ENCODE results near the gene CPNE1. TPM values are rescaled to one million over a fixed set of nuclear protein-coding genes. Genes with fewer than 3 reads are reported as not detected.

Gene CPNE1
- total and polyA plus RNA-seq, 10 of the 15 experiments (the other 5 are each of a cell fraction or from before 2014, with no cell fraction given): 84.9 to 209 (median 146) TPM

- TF ChIP-seq SUZ12 (IDR thresholded peaks at IDR 0.05; ENCODE audit: unreplicated experiment): no peak
- no peak for TF ChIP-seq YBX1 (IDR thresholded peaks at IDR 0.05)
- no peak for TF ChIP-seq SMARCA5 (IDR thresholded peaks at IDR 0.05)
- 0 out of 2 replicates have a peak, but pooled peaks have one; percentile 9 for TF ChIP-seq NRF1 (conservative IDR thresholded peaks at IDR 0.05; ENCODE audit: low read depth, low read length)
- no peak for TF ChIP-seq KDM1A (IDR thresholded peaks at IDR 0.05; ENCODE audit: borderline replicate concordance)
- no peak for TF ChIP-seq ELK1 (IDR thresholded peaks at IDR 0.05; ENCODE audit: low read depth, low read length)
- no peak for TF ChIP-seq TAF1 (IDR thresholded peaks at IDR 0.05; ENCODE audit: borderline replicate concordance, low read depth, low read length)
- TF ChIP-seq SIX5 (IDR thresholded peaks at IDR 0.05; ENCODE audit: low read depth, low read length, severe bottlenecking): no peak
Observed at GRCh38 chr20:35698298-35699126, 33.8 kb upstream of the CPNE1 start (continued).

GRCh38 chr20:35697696-35698297 is 33.1 kb upstream of the CPNE1 start:
- ChIA-PET SMC1A (ENCODE audit: uncharacterized antibody, unreplicated experiment) (interaction anchor here (0.6 kb wide), 2 partner anchors 15 to 123 kb away, joined by 3 to 5 read pairs; no protein-coding TSS in a partner anchor), POLR2A (interaction anchor here (0.6 kb wide), 3 partner anchors 42 to 186 kb away, joined by 3 to 4 read pairs (median 3); no protein-coding TSS in a partner anchor), CTCF (interaction anchor here (0.6 kb wide), 2 partner anchors 269 to 428 kb away, joined by 3 read pairs; no protein-coding TSS in a partner anchor), RAD21 (ENCODE audit: unreplicated experiment) (no interaction called here)
- no peak for DNase-seq (ENCODE audit: low read depth, low spot score)
- peaks cover 2 to 13% of the 10 kb centered on the region in 2 experiments; a peak in 3 of 4 replicates for H3K36me3 ChIP-seq (ENCODE audit: control insufficient read depth in 2 of 2, insufficient read depth in 2 of 2, low read length in 1 of 2)
- no peak overlapping the region for H3K9ac ChIP-seq (ENCODE audit: control insufficient read depth, insufficient read depth, low read length)
- ATAC-seq: no peak
- H3K9me3 ChIP-seq (replicated peaks; ENCODE audit: control insufficient read depth, insufficient read depth, low read length): no peaks in the 10 kb centered on the region
- no peak for FAIRE-seq
- no peaks in the 10 kb centered on the region for H4K20me1 ChIP-seq (ENCODE audit: control insufficient read depth, insufficient read depth)
- peak overlapping the region; percentile 71 for H3K4me3 ChIP-seq
- H3K79me2 ChIP-seq (ENCODE audit: control insufficient read depth, insufficient read depth, low read length): peaks cover 27% of the 10 kb centered on the region
- WGBS (ENCODE audit: insufficient coverage, insufficient replicate concordance, low lambda C conversion rate, missing lambda C conversion rate): 83% methylated on average over 9 of the region's 9 CpGs
- peak overlapping the region; percentile 95 for H3K4me2 ChIP-seq (ENCODE audit: control insufficient read depth, insufficient read depth)
- peaks cover 11% of the 10 kb centered on the region; the same call in 1 of the 2 replicates for H3K4me1 ChIP-seq (ENCODE audit: control insufficient read depth, insufficient read depth, low read length)
- no peaks in the 10 kb centered on the region for H3K27me3 ChIP-seq (replicated peaks in 1 of 2; ENCODE audit: control insufficient read depth in 2 of 2, insufficient read depth in 2 of 2, low read length in 1 of 2)
- intact Hi-C loops (cut with micrococcal nuclease; ENCODE audit: unreplicated experiment) (loop anchor here (2.0 to 5.0 kb wide), 2 partner anchors 95 to 235 kb away; no protein-coding TSS in a partner anchor), in situ Hi-C loops (cut with MboI) (no loop called here)
- BruUV-seq (replicated peaks): no TSS peak
- H3K27ac ChIP-seq (ENCODE audit: control insufficient read depth, insufficient read depth): no peak overlapping the region
- peak overlapping the region; percentile 97; the same call in 1 of the 2 replicates for H2AFZ ChIP-seq (ENCODE audit: control insufficient read depth, low read depth, low read length)
- TF ChIP-seq IKZF1 (conservative IDR thresholded peaks at IDR 0.05) (no peak), FOXK2 (IDR thresholded peaks at IDR 0.05) (peak; percentile 25; the same call in 1 of the 2 replicates), JUNB (IDR thresholded peaks at IDR 0.05) (no peak), ZNF24 (IDR thresholded peaks at IDR 0.05) (no peak)

All from GM12878 (cell line).